ENCODE measurements around the gene TRIB2.

- TF ChIP-seq CTCF (IDR thresholded peaks at IDR 0.05) = no peak
- peak in 1 of 2 donors; percentile 44 for TF ChIP-seq EP300 (IDR thresholded peaks at IDR 0.05)
- TF ChIP-seq POLR2A (IDR thresholded peaks at IDR 0.05) = no peak
These were observed 5.1 kb downstream of the TRIB2 start for GRCh38 chr2:12721566-12722446.

All from tibial nerve (tissue), 4 donors.